SK-N-SH treated with all-trans-retinoic acid at 6 μM for 48 hours (cell line): ENCODE results near the gene ANO6.

ENCODE experiments used
- CSDC2 ChIP-seq: fragments of 250-450 bp; sonication (Bioruptor Pico); IDR thresholded peaks from 2 replicates; pipeline ENCODE4 v1.5.0; 2020; ENCODE audit warnings: mild to moderate bottlenecking, moderate library complexity
- TF ChIP-seq, protein P1 (sequence below): fragments of 250-450 bp; sonication (Bioruptor Pico); IDR thresholded peaks from 2 replicates; pipeline ENCODE4 v1.5.1; 2021; ENCODE audit warnings: mild to moderate bottlenecking, moderate library complexity
- TF ChIP-seq, protein P2 (sequence below): fragments of 250-450 bp; sonication (Bioruptor Pico); IDR thresholded peaks from 2 replicates; pipeline ENCODE4 v1.5.1; 2020; ENCODE audit warnings: low read depth, mild to moderate bottlenecking, moderate library complexity

- TF ChIP-seq CSDC2 (CRISPR knock-in tag), result no peak
- TF ChIP-seq, protein P1, sequence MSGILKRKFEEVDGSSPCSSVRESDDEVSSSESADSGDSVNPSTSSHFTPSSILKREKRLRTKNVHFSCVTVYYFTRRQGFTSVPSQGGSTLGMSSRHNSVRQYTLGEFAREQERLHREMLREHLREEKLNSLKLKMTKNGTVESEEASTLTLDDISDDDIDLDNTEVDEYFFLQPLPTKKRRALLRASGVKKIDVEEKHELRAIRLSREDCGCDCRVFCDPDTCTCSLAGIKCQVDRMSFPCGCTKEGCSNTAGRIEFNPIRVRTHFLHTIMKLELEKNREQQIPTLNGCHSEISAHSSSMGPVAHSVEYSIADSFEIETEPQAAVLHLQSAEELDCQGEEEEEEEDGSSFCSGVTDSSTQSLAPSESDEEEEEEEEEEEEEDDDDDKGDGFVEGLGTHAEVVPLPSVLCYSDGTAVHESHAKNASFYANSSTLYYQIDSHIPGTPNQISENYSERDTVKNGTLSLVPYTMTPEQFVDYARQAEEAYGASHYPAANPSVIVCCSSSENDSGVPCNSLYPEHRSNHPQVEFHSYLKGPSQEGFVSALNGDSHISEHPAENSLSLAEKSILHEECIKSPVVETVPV (CRISPR knock-in tag), result no peak
- TF ChIP-seq, protein P2, sequence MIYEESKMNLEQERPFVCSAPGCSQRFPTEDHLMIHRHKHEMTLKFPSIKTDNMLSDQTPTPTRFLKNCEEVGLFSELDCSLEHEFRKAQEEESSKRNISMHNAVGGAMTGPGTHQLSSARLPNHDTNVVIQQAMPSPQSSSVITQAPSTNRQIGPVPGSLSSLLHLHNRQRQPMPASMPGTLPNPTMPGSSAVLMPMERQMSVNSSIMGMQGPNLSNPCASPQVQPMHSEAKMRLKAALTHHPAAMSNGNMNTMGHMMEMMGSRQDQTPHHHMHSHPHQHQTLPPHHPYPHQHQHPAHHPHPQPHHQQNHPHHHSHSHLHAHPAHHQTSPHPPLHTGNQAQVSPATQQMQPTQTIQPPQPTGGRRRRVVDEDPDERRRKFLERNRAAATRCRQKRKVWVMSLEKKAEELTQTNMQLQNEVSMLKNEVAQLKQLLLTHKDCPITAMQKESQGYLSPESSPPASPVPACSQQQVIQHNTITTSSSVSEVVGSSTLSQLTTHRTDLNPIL (CRISPR knock-in tag), result no peak
These were observed 26.3 kb downstream of the ANO6 start for GRCh38 chr12:45242180-45242579.
